Hepatocyte (in vitro differentiated cells): ENCODE results near the gene TENM4. TPM values are rescaled to one million over a fixed set of nuclear protein-coding genes. Genes with fewer than 3 reads are reported as not detected.

ENCODE experiments used
- DNase-seq: peaks from one replicate; pipeline ENCODE4 v3.0.0-alpha.2; 2016; ENCODE audit warnings: low spot score
- H2AFZ ChIP-seq: fragments of 200-600 bp; sonication (generic); 2 replicates; pipeline ENCODE4 v1.6.0; 2016; ENCODE audit warnings: antibody characterized with exemption, mild to moderate bottlenecking
- H3K27ac ChIP-seq: fragments of 200-600 bp; sonication (generic); 2 replicates; pipeline ENCODE4 v1.5.1; 2016; ENCODE audit warnings: mild to moderate bottlenecking
- H3K27me3 ChIP-seq: fragments of 200-600 bp; sonication (generic); 2 replicates; pipeline ENCODE4 v1.6.1; 2016
- H3K36me3 ChIP-seq: fragments of 200-600 bp; sonication (generic); replicated peaks from 2 replicates; pipeline ENCODE4 v1.5.1; 2016; ENCODE audit warnings: low read depth; ENCODE audit not compliant: insufficient read depth
- H3K4me1 ChIP-seq: fragments of 200-600 bp; sonication (generic); 2 replicates; pipeline ENCODE4 v1.5.1; 2016; ENCODE audit warnings: mild to moderate bottlenecking, moderate library complexity; ENCODE audit not compliant: insufficient read depth
- H3K4me2 ChIP-seq: fragments of 200-600 bp; sonication (generic); 2 replicates; pipeline ENCODE4 v1.6.0; 2016
- H3K4me3 ChIP-seq: fragments of 200-600 bp; sonication (generic); 2 replicates; pipeline ENCODE4 v1.5.1; 2016; ENCODE audit warnings: mild to moderate bottlenecking
- H3K79me2 ChIP-seq: fragments of 200-600 bp; sonication (generic); 2 replicates; pipeline ENCODE4 v1.6.0; 2017; ENCODE audit warnings: mild to moderate bottlenecking
- H3K9me2 ChIP-seq: fragments of 200-600 bp; sonication (generic); replicated peaks from 2 replicates; pipeline ENCODE4 v1.6.0; 2017; ENCODE audit warnings: mild to moderate bottlenecking; ENCODE audit not compliant: insufficient read depth
- H3K9me3 ChIP-seq: fragments of 200-600 bp; sonication (generic); 2 replicates; pipeline ENCODE4 v1.5.1; 2016; ENCODE audit warnings: low read depth, mild to moderate bottlenecking
- H4K20me1 ChIP-seq: fragments of 200-600 bp; sonication (generic); 2 replicates; pipeline ENCODE4 v1.6.0; 2016; ENCODE audit warnings: mild to moderate bottlenecking; ENCODE audit not compliant: insufficient read depth, poor library complexity, severe bottlenecking
- CTCF ChIP-seq: fragments of 200-600 bp; sonication (generic); IDR thresholded peaks from 2 replicates; pipeline ENCODE4 v1.5.1; 2016; ENCODE audit warnings: antibody characterized with exemption, mild to moderate bottlenecking; ENCODE audit not compliant: poor library complexity
- EZH2 ChIP-seq: fragments of 200-600 bp; sonication (generic); IDR thresholded peaks from 2 replicates; pipeline ENCODE4 v1.6.1; 2016; ENCODE audit warnings: antibody characterized with exemption, mild to moderate bottlenecking, borderline replicate concordance
- EZH2phosphoT487 ChIP-seq: fragments of 200-600 bp; sonication (generic); IDR thresholded peaks from one replicate; pipeline ENCODE4 v1.6.1; 2018; ENCODE audit warnings: antibody characterized with exemption, mild to moderate bottlenecking, low read depth, moderate library complexity; ENCODE audit not compliant: unreplicated experiment, severe bottlenecking
- WGBS: methylation state at CpG from one replicate; pipeline ENCODE4 v1.1.6; 2016; ENCODE audit warnings: low lambda C conversion rate; ENCODE audit errors: missing lambda C conversion rate; 5-methylcytosine and 5-hydroxymethylcytosine counted together
- polyA plus RNA-seq: library from polyadenylated mRNA; unstranded; fragments of >200 nt; fragmentation: Nextera tagmentation; extraction: Ambion mirVana; gene quantifications from 2 replicates; pipeline ENCODE4 v1.2.1, GENCODE V29; 2016
- total RNA-seq: library from RNA; depleted of rRNA; stranded (reverse); fragments of >200 nt; gene quantifications from 2 replicates; pipeline ENCODE4 v1.2.3, GENCODE V29; 2014

TENM4 gene
- total and polyA plus RNA-seq, 2 experiments from 2014 or later = 18.4 to 18.7 TPM

- WGBS = 43% methylated on average over 4 of the region's 4 CpGs
- Histone ChIP-seq H2AFZ (no peak overlapping the region), H3K27me3 (no peaks in the 10 kb centered on the region), H3K36me3 (no peaks in the 10 kb centered on the region), H3K9me2 (no peaks in the 10 kb centered on the region), H3K4me3 (no peak overlapping the region), H4K20me1 (peaks cover 5% of the 10 kb centered on the region), H3K9me3 (no peaks in the 10 kb centered on the region), H3K27ac (no peak overlapping the region), H3K4me2 (no peak overlapping the region), H3K79me2 (peaks cover 7% of the 10 kb centered on the region), H3K4me1 (peaks cover 13% of the 10 kb centered on the region)
- TF ChIP-seq EZH2 (no peak), CTCF (no peak), EZH2phosphoT487 (no peak)
- DNase-seq = no peak
These were observed 48.7 kb downstream of the TENM4 start for GRCh38 chr11:79392161-79392560.

DNA sequence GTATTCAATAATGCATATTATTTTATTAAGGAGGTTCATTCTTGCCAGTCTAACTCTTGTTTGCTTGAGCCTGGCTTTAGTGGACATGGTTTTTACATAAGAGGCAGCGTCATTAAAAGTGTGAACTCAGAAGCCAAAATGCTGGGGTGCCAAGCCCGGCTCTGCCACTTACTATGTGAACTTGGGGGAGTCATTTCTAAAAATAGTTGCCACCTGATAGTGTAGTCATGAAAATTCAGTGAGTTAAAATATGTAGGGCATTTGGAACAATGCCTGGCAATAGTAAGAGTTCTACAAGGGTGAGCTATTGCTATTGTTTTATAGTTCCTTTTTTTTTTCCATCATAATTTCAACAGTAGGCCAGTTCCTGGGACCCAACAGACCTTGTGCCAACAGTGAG is 49.9 kb downstream of the TENM4 start:
- DNase-seq = no peak
- peaks cover 4% of the 10 kb centered on the region for H3K79me2 ChIP-seq
- no peaks in the 10 kb centered on the region for H3K9me2 ChIP-seq
- H3K4me1 ChIP-seq = peaks cover 13% of the 10 kb centered on the region
- WGBS = 79% methylated on average over 2 of the region's 2 CpGs
- H3K27me3 ChIP-seq = no peaks in the 10 kb centered on the region
- no peak overlapping the region for H2AFZ ChIP-seq
- H3K4me3 ChIP-seq = no peak overlapping the region
- no peaks in the 10 kb centered on the region for H3K36me3 ChIP-seq
- H3K4me2 ChIP-seq = no peak overlapping the region
- H3K9me3 ChIP-seq = no peaks in the 10 kb centered on the region
- H3K27ac ChIP-seq = no peak overlapping the region
- TF ChIP-seq CTCF (no peak), EZH2 (no peak), EZH2phosphoT487 (no peak)
- H4K20me1 ChIP-seq = peaks cover 5% of the 10 kb centered on the region

- no peak for DNase-seq
- WGBS = 98% methylated on average over 2 of the region's 2 CpGs
- Histone ChIP-seq H3K9me3 (no peaks in the 10 kb centered on the region), H3K9me2 (no peaks in the 10 kb centered on the region), H3K36me3 (no peaks in the 10 kb centered on the region), H3K4me1 (peaks cover 13% of the 10 kb centered on the region), H3K27me3 (no peaks in the 10 kb centered on the region), H3K4me2 (no peak overlapping the region), H3K27ac (no peak overlapping the region), H2AFZ (no peak overlapping the region), H3K4me3 (no peak overlapping the region), H4K20me1 (peaks cover 5% of the 10 kb centered on the region), H3K79me2 (peaks cover 3% of the 10 kb centered on the region)
- TF ChIP-seq EZH2phosphoT487 = no peak
- no peak for TF ChIP-seq EZH2
- no peak for TF ChIP-seq CTCF
These were observed 50.4 kb downstream of the TENM4 start for GRCh38 chr11:79390477-79390876.

- peaks cover 3% of the 10 kb centered on the region for H3K79me2 ChIP-seq
- no peak overlapping the region for H3K4me2 ChIP-seq
- H3K36me3 ChIP-seq = no peaks in the 10 kb centered on the region
- no peak overlapping the region for H2AFZ ChIP-seq
- H3K9me3 ChIP-seq = no peaks in the 10 kb centered on the region
- no peak overlapping the region for H3K4me3 ChIP-seq
- H3K27me3 ChIP-seq = no peaks in the 10 kb centered on the region
- TF ChIP-seq EZH2 = no peak
- TF ChIP-seq EZH2phosphoT487 = no peak
- TF ChIP-seq CTCF = no peak
- H3K27ac ChIP-seq = no peak overlapping the region
- no peak for DNase-seq
- H3K9me2 ChIP-seq = no peaks in the 10 kb centered on the region
- 89% methylated on average over 2 of the region's 2 CpGs for WGBS
- peaks cover 3% of the 10 kb centered on the region for H3K4me1 ChIP-seq
- H4K20me1 ChIP-seq = peaks cover 5% of the 10 kb centered on the region
These were observed 52.6 kb downstream of the TENM4 start for GRCh38 chr11:79388201-79388600.
